ENCODE results near the gene EHD1. TPM values are rescaled to one million over a fixed set of nuclear protein-coding genes. Genes with fewer than 3 reads are reported as not detected.

EHD1 gene
- total RNA-seq, 4 donors from 2014 or later, result 37.2 to 108 (median 46.4) TPM

GRCh38 chr11:64915376-64915887, 37.0 kb upstream of the EHD1 start:
- TF ChIP-seq, protein P1, sequence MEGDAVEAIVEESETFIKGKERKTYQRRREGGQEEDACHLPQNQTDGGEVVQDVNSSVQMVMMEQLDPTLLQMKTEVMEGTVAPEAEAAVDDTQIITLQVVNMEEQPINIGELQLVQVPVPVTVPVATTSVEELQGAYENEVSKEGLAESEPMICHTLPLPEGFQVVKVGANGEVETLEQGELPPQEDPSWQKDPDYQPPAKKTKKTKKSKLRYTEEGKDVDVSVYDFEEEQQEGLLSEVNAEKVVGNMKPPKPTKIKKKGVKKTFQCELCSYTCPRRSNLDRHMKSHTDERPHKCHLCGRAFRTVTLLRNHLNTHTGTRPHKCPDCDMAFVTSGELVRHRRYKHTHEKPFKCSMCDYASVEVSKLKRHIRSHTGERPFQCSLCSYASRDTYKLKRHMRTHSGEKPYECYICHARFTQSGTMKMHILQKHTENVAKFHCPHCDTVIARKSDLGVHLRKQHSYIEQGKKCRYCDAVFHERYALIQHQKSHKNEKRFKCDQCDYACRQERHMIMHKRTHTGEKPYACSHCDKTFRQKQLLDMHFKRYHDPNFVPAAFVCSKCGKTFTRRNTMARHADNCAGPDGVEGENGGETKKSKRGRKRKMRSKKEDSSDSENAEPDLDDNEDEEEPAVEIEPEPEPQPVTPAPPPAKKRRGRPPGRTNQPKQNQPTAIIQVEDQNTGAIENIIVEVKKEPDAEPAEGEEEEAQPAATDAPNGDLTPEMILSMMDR (IDR thresholded peaks at IDR 0.05; ENCODE audit: low read depth), result no peak

DNA sequence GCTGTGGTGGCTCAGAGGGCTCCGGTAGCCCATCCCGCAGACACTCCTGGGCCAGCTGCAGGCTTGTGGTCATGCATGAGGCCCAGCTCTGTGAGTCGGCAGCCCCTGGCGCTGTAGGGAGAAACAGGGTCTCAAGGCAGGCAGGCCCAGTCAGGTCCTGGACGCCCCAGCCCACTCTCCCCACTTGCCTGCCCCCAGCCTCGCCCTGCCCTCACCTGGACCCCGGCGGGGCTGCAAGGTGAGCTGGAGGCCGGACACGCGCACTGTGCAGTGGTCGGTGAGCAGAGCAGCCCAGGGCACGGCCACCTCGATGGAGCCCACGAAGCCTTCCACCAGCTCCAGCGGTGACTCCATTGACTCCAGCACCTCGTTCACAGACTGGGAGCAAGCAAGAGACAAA, 35.7 kb upstream of the EHD1 start:
- TF ChIP-seq, protein P1 (IDR thresholded peaks at IDR 0.05; ENCODE audit: low read depth), result no peak

DNA sequence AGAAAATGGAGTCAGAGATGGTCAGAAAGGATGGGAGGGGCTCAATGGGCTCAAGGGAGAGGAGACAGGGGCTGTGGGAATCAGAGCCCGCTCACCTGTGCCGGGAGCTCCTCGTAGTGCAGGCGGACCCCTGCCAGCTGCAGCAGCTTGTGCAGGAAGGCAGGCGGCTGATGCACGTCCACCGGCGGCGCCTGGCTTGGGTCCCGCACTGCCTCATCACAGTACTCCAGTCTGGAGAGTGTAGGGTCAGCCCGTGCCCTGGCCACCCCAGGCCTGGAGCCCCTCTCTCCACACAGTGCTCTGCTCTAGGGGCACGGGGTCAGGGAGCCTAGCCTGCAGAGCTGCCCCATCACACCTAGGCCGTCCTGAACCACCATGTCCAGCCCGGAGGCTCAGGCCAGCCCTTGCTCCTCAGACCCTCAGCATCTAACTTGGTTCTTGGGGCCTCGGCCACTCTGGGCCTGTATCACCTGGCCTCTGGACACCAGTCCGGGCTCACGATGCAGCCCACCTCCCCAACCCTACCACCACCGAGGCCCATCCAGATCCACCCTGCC, 34.8 kb upstream of the EHD1 start:
- TF ChIP-seq, protein P1 (IDR thresholded peaks at IDR 0.05; ENCODE audit: low read depth), result no peak

DNA sequence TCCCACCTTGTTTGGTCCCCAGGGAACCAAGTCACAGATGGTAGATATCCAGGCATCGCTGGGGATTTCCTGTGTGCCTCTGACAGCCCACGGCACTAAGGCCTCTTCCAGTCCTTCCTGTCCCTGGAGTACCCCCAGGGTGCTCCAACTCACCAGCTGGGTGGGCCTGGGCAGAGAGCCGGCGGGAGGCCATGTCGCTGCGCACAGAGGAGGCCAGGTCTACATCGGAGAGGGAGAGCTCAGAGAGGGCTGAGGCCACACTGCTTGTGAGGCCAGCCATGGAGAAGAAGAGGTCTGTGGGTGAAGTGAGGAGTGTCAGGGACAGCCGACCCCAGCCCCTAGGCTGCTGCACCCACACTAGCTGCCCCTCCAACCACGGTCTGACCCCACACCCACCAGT, 33.3 kb upstream of the EHD1 start:
- TF ChIP-seq, protein P1 (IDR thresholded peaks at IDR 0.05; ENCODE audit: low read depth), result no peak

DNA sequence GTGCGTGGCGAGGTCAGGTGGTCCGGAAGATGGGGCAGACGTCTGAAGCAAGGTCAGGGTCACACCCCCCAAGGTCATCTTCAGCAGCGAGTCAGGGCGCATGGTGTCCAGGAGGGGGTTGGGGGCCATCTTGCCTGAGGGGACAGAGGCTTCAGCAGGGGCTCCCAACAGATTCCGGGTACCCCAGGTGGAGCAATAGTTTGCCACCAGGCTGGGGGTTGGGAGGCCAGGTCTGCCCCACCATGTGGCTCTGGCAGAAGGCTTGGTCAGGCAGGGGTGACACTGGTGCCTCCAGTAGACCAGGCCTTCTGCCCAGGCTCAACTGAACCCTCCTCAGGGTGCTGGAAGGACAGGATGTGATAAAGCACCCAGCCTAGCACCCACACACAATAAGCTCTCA, 32.7 kb upstream of the EHD1 start:
- TF ChIP-seq, protein P1 (IDR thresholded peaks at IDR 0.05; ENCODE audit: low read depth), result no peak

- TF ChIP-seq, protein P1 (IDR thresholded peaks at IDR 0.05; ENCODE audit: low read depth), result no peak
Measured at GRCh38 chr11:64910451-64911093, 32.2 kb upstream of the EHD1 start.

DNA sequence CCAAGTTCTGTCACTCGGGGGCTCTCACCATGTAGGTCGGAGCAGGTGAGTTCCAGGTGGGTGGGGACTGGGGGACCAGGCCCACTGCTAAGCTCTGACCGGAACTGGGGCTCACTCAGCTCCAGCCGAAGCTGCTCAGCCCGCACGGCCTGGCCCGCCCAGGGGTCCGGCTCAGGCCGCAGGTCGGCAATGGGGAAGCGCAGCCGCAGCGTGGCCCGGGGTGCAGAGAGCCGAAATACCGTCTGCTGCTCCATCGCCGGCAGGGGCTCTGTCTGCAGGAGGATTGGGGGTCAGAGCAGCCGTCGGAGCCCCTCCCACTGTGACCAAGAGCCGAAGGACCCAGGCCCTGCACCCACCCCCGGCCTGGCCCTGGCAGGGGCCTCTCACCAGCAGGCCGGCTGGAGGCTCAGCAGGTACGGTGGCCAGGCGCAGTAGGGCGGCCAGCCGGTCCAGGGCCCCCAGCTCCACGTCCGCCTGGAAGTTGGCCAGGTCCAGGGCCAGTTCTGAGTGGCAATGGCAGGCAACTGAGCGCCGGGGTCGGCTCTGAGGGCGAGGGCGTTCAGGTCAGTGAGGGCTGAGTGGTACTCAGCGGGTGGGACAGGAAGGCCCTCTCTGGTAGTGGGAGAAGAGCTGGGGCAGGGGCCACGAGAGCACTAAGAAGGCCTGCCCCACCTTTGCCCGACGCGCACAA, 31.4 kb upstream of the EHD1 start:
- TF ChIP-seq, protein P1 (IDR thresholded peaks at IDR 0.05; ENCODE audit: low read depth), result no peak
